HuH-7.5 (cell line): Measurements from ENCODE around the gene KLF13.

Experiments
- DNase-seq: peaks from one replicate; pipeline ENCODE4 v3.0.0; 2011; ENCODE audit warnings: low spot score

The KLF13 gene

DNA sequence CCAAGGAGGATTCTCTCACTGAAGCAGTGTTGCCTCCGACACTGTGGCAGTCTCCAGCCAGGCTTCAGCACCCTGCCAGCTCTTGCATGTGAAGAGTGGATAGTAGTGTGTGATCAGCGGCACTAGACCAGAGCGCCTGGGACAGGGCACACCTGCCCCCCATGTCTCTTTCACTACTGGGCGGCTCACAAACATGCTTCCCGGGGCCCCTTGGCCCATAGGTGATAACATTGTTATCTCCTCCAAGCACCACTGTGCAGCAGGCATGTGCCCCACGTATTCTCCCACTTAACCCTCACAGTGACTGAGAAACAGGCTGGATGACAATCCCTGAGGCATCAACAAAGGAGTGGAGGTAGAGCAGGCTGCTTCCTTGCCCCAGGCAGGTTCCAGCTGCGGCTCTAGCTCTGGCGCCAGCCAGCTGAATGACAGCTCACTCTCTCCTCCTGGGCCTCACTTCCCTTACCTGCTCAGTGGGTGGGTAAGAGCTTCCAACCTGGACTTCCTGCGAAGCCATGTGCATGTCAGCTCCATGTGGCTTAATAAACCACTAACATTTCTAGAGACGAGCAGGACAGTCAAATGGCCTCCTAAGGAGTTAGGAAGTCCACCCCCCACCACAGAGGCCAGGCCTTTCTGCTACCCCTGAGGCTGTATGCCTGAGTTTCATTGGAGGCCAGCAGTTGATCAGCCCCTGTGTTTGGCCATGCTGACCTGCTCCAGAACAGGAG is 37.8 kb downstream of the KLF13 start:
- DNase-seq = no peak

DNA sequence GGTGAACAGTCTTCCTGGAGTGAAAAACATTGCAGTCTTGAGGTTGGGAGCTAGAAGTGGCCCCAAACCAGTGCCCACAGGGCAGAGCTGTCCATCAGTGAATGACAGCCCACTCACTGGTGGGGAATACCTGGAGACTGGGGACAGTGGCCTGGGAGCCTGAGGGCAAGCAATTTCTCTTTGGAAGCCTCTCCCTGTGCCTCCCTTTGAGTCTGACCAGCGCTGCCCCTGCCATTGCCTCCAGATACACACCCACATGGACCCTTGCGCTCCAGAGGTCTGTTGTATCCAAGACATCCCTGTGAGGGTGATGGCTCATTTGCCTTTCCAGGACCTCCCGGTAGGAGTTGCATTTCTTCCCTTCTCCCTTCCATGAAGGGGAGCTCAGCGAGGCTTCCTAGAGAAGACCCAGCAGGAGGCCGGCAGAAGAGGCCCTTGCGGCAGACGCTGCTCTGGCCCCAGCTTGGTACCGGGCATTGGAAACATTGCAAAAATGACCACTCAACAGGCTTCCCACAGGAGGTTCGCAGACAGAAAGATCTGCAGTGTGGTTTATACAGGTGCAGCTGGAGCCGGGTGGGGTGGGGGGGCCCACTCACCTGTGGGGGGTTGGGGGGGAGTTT is 38.5 kb downstream of the KLF13 start:
- DNase-seq = no peak

- no peak for DNase-seq
These were observed 39.1 kb downstream of the KLF13 start for GRCh38 chr15:31365655-31366127.

- no peak for DNase-seq
These were observed 39.6 kb downstream of the KLF13 start for GRCh38 chr15:31366169-31366734.

GRCh38 chr15:31367021-31367729 is 40.5 kb downstream of the KLF13 start:
- no peak for DNase-seq

DNA sequence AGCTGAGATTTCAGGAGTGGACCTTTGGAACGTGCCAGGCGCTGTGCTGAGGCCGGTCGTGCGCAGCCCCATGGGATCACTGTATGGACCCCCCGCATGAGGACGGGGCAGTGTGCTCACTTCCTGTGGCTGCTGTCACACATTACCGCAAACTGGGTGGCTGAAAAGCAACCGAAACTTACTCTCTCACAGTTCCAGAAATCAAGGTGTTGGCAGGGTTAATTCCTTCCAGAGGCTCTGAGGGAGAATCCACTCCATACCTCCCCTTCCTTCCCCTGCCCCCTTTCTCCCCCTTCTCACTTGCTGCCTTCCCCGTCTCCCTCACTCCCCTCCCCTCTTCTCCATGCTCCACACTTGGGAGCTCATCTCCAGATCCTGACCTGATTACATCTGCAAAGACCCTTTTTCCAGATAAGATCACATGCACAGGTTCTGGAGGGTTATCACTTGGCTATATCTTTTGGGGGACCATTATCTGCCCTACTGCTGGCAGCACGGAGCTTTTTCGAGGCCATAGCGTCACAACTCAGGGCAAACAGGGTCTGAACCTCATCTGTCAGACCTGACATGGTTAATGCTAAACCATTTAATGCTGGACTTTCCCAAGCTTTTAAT is 41.2 kb downstream of the KLF13 start:
- DNase-seq = no peak

DNA sequence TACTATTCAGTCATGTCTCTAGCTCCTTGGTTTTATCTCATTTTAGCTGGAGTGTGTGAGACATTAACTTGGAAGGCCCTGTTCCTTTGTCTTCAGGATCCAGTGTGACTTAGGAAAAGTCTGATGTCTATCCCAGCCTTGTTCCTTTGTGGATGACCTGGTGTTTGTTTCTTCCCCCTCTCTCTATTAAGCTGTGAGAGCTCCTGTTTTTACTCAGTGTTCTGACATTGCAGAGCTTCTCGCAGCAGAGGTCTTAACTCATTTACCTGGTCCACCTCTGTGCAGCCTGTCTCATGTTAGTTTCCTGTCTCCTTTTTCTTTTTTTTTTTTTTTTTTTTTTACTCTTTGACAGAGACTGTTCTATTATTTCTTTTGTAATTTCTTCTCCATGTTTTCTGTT is 43.1 kb downstream of the KLF13 start:
- DNase-seq = no peak

DNA sequence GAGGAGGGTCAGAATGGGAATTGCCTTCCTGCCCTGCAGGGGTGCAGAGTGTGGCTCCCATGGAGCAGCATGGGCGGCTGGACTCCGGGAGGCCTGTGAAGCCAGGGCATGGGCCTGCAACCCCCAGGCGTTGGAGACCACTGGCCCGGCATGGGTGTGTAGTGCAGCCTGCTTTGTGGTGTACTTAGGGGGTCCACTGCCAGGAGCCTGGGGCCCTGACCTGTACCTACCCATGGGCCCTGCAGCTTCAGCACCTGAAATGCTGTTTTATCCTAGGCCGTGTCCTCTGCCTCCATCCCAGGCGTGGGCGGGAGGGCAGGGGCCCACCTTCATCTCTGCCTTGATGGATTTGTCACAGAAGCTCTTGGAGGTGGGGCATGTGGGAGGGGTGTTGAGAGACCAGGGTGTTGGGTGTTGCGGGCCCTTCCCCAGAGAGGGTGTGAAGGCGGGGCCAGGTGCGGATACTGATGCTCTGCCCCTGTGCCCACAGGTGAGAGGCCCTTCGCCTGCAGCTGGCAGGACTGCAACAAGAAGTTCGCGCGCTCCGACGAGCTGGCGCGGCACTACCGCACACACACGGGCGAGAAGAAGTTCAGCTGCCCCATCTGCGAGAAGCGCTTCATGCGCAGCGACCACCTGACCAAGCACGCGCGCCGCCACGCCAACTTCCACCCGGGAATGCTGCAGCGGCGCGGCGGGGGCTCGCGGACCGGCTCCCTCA is 45.0 kb downstream of the KLF13 start:
- no peak for DNase-seq

- no peak for DNase-seq
These were observed 46.0 kb downstream of the KLF13 start for GRCh38 chr15:31372635-31373091.

DNA sequence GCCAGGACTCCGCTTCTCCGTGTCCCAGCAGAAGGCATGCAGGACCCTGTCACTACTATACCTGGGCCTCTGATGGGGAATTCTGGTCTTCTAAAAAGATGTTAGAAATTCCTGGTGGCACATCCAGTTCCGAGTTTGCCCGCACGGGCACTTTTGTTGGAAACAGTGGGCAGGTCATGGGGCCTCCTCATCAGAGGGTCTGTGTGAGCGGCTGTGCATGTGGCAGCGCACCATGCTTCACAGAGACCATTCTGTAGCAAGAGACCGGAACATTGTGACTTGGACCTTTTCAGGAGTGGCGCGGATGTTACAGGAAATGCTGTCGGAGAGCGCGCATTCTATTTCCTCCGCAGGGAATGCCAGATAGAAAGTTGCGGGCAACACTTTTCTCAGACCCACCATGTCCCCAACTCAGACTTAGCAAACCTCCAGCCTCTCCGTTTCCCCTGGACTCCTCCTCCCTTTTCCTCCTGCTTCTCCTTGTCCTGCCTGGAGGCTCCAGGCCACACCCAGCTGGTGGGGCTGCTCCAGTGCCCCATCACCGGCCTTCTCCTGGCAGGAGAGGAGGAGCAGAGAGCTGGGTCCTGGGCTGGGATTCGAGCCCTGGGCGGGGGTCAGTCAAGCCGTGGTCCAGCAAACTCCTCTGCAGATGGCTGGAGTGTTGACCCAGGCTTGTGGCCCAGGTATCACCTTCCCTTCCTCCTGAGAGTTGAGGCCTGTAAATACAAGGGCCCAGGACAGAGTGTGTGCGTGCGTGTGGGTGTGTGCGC is 46.6 kb downstream of the KLF13 start:
- DNase-seq = no peak

DNA sequence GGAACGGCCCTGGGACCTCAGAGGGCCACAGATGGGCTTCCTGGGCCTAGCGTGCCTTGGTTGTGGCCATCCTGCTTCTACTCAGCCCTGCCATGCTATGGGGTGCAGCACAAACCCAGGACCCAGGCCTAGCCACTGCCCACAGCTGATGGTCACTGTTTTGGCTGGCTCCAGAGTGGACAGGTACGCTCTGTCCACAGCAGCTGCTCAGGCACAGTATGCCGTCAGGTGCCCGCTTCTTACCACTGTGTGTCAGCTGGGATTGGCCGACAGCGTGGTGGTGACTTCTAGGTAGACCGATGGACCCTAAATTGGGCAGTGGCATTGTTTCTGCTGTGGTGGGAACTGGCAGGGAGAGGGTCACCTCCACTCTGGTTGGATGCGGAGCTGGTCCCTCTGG is 47.3 kb downstream of the KLF13 start:
- DNase-seq = no peak

GRCh38 chr15:31374489-31374888 is 47.9 kb downstream of the KLF13 start:
- no peak for DNase-seq

GRCh38 chr15:31374986-31375385 is 48.4 kb downstream of the KLF13 start:
- no peak for DNase-seq

DNA sequence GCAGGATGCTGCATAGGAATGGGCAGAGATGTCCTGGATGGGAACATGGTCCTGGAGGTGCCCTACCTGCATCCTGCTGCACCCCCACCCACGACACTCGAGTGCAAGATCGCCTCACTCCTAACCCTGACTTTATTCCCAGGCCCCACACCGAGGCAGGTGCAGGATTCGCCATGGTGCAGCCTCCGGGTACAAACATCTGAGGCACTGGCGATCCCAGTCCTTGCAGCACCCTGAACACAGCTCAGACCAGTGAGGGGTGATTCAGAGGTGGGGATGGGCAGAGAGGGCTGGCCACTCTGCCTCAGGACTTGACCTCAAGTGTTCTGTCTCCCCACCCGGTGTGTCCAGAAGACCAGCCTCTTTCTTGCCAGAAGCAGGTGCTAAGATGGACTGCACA is 49.1 kb downstream of the KLF13 start:
- no peak for DNase-seq

DNA sequence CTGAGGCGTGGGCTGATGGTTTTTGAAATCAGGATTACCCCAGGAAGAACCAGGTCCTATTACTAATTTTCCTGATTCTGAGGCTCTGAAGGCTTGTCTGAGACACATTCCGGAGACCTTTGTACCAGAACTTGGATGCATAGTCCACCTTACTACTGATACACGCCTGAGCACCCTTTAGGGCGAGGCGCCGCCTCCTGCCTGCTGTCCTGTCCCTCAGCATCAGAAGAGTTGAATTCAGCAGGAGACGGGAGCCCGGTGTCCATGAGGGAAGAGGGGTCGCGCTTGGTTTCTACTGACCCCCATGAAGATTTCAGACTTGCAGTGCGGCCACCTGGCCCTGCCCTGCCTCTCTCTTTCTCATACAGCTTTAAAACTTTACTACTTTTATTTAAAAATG is 49.9 kb downstream of the KLF13 start:
- DNase-seq = no peak

DNA sequence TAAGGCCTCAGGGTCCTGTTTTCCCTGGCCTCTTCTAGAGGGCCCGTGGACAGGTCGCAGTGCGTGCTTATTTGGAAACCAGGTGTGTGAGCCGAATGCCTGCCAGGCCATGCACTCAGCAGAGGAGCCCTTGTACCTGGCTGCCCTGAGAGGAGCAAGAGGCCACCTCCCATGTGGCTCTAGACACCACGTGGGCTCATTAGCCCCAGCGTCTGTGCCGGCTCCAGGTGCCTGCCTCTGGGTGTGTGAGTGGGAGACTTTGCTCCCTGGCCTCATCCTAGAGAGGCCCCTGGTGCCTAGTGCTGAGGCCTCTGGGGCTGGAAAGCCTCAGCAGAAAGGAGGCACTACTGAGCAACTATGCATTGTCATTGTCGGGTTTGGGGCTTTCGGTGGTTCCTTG is 50.4 kb downstream of the KLF13 start:
- DNase-seq = no peak

DNA sequence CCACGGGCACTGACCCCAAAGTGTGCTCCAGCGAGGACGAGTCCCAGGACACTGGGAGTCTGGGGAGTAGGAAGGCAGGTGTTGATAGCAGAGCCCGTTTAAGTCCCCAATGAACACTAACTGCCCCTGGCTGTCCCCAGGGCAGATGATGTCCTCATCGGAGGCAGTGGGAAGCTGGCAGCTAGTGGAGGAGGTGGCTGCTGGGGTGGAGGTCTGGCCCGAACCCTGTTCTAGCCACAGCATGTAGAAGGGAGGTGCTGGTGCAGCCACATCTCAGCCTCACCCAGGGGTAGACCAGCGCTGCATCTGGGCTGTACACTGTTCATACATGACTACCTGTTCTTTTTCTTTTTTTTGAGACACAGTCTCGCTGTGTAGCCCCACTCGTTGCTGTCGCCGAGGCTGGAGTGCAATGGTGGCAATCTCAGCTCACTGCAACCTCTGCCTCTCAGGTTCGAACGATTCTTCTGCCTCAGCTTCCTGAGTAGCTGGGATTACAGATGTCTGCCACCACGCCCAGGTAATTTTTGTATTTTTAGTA is 51.8 kb downstream of the KLF13 start:
- no peak for DNase-seq

GRCh38 chr15:31379042-31379441 is 52.4 kb downstream of the KLF13 start:
- DNase-seq = no peak

GRCh38 chr15:31379577-31379976 is 52.9 kb downstream of the KLF13 start:
- DNase-seq = no peak
